ENCODE results near the gene DOP1A.

Gene DOP1A

GRCh38 chr6:83132121-83132520 is 64.7 kb downstream of the DOP1A start:
- DNase-seq: no peak
- no peak for TF ChIP-seq CTCF (IDR thresholded peaks at IDR 0.05; ENCODE audit: low read depth, low read length)
- Histone ChIP-seq H3K9me3 (ENCODE audit: severe bottlenecking) (no peaks in the 10 kb centered on the region), H3K4me3 (ENCODE audit: low read depth, low read length) (no peak overlapping the region), H3K27ac (no peak overlapping the region), H3K27me3 (ENCODE audit: insufficient read depth, low read depth, severe bottlenecking) (no peaks in the 10 kb centered on the region), H3K36me3 (peaks cover 18% of the 10 kb centered on the region)

GRCh38 chr6:83138118-83138722 is 70.7 kb downstream of the DOP1A start:
- H3K27ac ChIP-seq: no peak overlapping the region
- peaks cover 7% of the 10 kb centered on the region; the same call in 1 of the 2 replicates for H3K36me3 ChIP-seq
- H3K9me3 ChIP-seq (ENCODE audit: severe bottlenecking): no peaks in the 10 kb centered on the region
- no peak for DNase-seq
- H3K27me3 ChIP-seq (ENCODE audit: insufficient read depth, low read depth, severe bottlenecking): no peaks in the 10 kb centered on the region
- no peak for TF ChIP-seq CTCF (IDR thresholded peaks at IDR 0.05; ENCODE audit: low read depth, low read length)
- H3K4me3 ChIP-seq (ENCODE audit: low read depth, low read length): no peak overlapping the region

GRCh38 chr6:83138758-83139157 is 71.3 kb downstream of the DOP1A start:
- H3K27me3 ChIP-seq (ENCODE audit: insufficient read depth, low read depth, severe bottlenecking): no peaks in the 10 kb centered on the region
- H3K9me3 ChIP-seq (ENCODE audit: severe bottlenecking): no peaks in the 10 kb centered on the region
- peaks cover 8% of the 10 kb centered on the region for H3K36me3 ChIP-seq

GRCh38 chr6:83151114-83151513 is 83.6 kb downstream of the DOP1A start:
- Histone ChIP-seq H3K27me3 (ENCODE audit: insufficient read depth, low read depth, severe bottlenecking) (no peaks in the 10 kb centered on the region), H3K4me3 (ENCODE audit: low read depth, low read length) (no peak overlapping the region), H3K27ac (no peak overlapping the region), H3K36me3 (peaks cover 3% of the 10 kb centered on the region), H3K9me3 (ENCODE audit: severe bottlenecking) (no peaks in the 10 kb centered on the region)
- DNase-seq: no peak
- TF ChIP-seq CTCF (IDR thresholded peaks at IDR 0.05; ENCODE audit: low read depth, low read length): no peak

More at GRCh38 chr6:83138758-83139157, 71.3 kb downstream of the DOP1A start:
- no peak for TF ChIP-seq CTCF (IDR thresholded peaks at IDR 0.05; ENCODE audit: low read depth, low read length)
- DNase-seq: no peak
- Histone ChIP-seq H3K4me3 (ENCODE audit: low read depth, low read length) (no peak overlapping the region), H3K27ac (no peak overlapping the region)

GRCh38 chr6:83152913-83153312 is 85.4 kb downstream of the DOP1A start:
- no peaks in the 10 kb centered on the region for H3K27me3 ChIP-seq (ENCODE audit: insufficient read depth, low read depth, severe bottlenecking)
- H3K27ac ChIP-seq: no peak overlapping the region
- H3K9me3 ChIP-seq (ENCODE audit: severe bottlenecking): no peaks in the 10 kb centered on the region
- H3K36me3 ChIP-seq: peaks cover 2% of the 10 kb centered on the region; the same call in 1 of the 2 replicates
- DNase-seq: no peak
- no peak for TF ChIP-seq CTCF (IDR thresholded peaks at IDR 0.05; ENCODE audit: low read depth, low read length)
- H3K4me3 ChIP-seq (ENCODE audit: low read depth, low read length): no peak overlapping the region

All from WERI-Rb-1 (cell line).